HepG2 (cell line): ENCODE measurements around the gene P2RX3. TPM values are rescaled to one million over a fixed set of nuclear protein-coding genes. Genes with fewer than 3 reads are reported as not detected.
A peak's percentile ranks its signal among the peaks of the same experiment; 100 is the strongest.

ENCODE experiments used
- AKAP8 ChIP-seq: sonication (generic); formaldehyde crosslinking; IDR thresholded peaks from 2 replicates; pipeline ENCODE4 v1.5.1; 2020; ENCODE audit warnings: mild to moderate bottlenecking, missing genetic modification reagents
- ARID4A ChIP-seq: sonication (generic); formaldehyde crosslinking; IDR thresholded peaks from 2 replicates; pipeline ENCODE4 v1.5.0; 2020; ENCODE audit warnings: mild to moderate bottlenecking, missing genetic modification reagents, borderline replicate concordance
- ATF7 ChIP-seq, 2 experiments: fragments of 450-650 bp in 1 of 2; sonication (generic) in 1 of 2; formaldehyde crosslinking in 1 of 2; IDR thresholded peaks; 2 replicates each; pipeline versions ENCODE4 v1.4.0 to v1.6.1; 2016 to 2020; ENCODE audit warnings: antibody characterized with exemption in 1 of 2, mild to moderate bottlenecking in 1 of 2, missing genetic modification reagents in 1 of 2
- BRCA1 ChIP-seq: sonication (generic); formaldehyde crosslinking; IDR thresholded peaks from 2 replicates; pipeline ENCODE4 v1.4.0; 2020; ENCODE audit warnings: missing genetic modification reagents
- CTCF ChIP-seq: sonication (generic); formaldehyde crosslinking; IDR thresholded peaks from 2 replicates; pipeline ENCODE4 v1.5.0; 2020; ENCODE audit warnings: mild to moderate bottlenecking, missing genetic modification reagents, moderate library complexity
- EHMT2 ChIP-seq: fragments of 200-600 bp; sonication (generic); IDR thresholded peaks from 2 replicates; pipeline ENCODE4 v1.7.0; 2017; ENCODE audit warnings: antibody characterized with exemption, low read depth, low read length, borderline replicate concordance
- HINFP ChIP-seq: sonication (generic); formaldehyde crosslinking; IDR thresholded peaks from 2 replicates; pipeline ENCODE4 v1.4.0; 2020; ENCODE audit warnings: low read depth, mild to moderate bottlenecking, missing genetic modification reagents
- HNF4G ChIP-seq, 2 experiments: sonication (generic) in 1 of 2; formaldehyde crosslinking in 1 of 2; IDR thresholded peaks; 2 replicates each; pipeline versions ENCODE4 v1.4.0 to v1.6.1; 2011 to 2020; ENCODE audit warnings: borderline replicate concordance in 2 of 2, low read depth in 2 of 2, mild to moderate bottlenecking in 2 of 2, low read length in 1 of 2, missing genetic modification reagents in 1 of 2, moderate library complexity in 1 of 2
- HNRNPK ChIP-seq: fragments of 200-400 bp; formaldehyde crosslinking; IDR thresholded peaks from 2 replicates; pipeline ENCODE4 v1.6.1; 2018; ENCODE audit warnings: low read length, low read depth, moderate library complexity, mild to moderate bottlenecking; ENCODE audit not compliant: poor library complexity, severe bottlenecking
- NR2F2 ChIP-seq: IDR thresholded peaks from 2 replicates; pipeline ENCODE4 v1.6.1; 2012; ENCODE audit warnings: low read depth, inconsistent platforms, borderline replicate concordance
- PAF1 ChIP-seq: IDR thresholded peaks from 2 replicates; pipeline ENCODE4 v1.6.1; 2016; ENCODE audit warnings: missing genetic modification reagents, missing compliant biosample characterization
- POGZ ChIP-seq: sonication (generic); formaldehyde crosslinking; IDR thresholded peaks from 2 replicates; pipeline ENCODE4 v1.4.0; 2020; ENCODE audit warnings: mild to moderate bottlenecking, missing genetic modification reagents
- SAFB2 ChIP-seq: sonication (generic); formaldehyde crosslinking; IDR thresholded peaks from 2 replicates; pipeline ENCODE4 v1.5.1; 2020; ENCODE audit warnings: missing genetic modification reagents, low read depth, mild to moderate bottlenecking, borderline replicate concordance
- ZBTB4 ChIP-seq: sonication (generic); formaldehyde crosslinking; IDR thresholded peaks from 2 replicates; pipeline ENCODE4 v1.4.0; 2020; ENCODE audit warnings: missing genetic modification reagents, mild to moderate bottlenecking, borderline replicate concordance
- ZFP37 ChIP-seq: sonication (generic); formaldehyde crosslinking; IDR thresholded peaks from 2 replicates; pipeline ENCODE4 v1.4.0; 2020; ENCODE audit warnings: missing genetic modification reagents, borderline replicate concordance
- ZFP82 ChIP-seq: sonication (generic); formaldehyde crosslinking; IDR thresholded peaks from 2 replicates; pipeline ENCODE4 v1.5.1; 2020; ENCODE audit warnings: mild to moderate bottlenecking, missing genetic modification reagents, borderline replicate concordance
- ZNF790 ChIP-seq: sonication (generic); formaldehyde crosslinking; IDR thresholded peaks from 2 replicates; pipeline ENCODE4 v1.8.0; 2022; ENCODE audit warnings: missing genetic modification reagents, mild to moderate bottlenecking, borderline replicate concordance
- polyA plus RNA-seq, 8 experiments: library from polyadenylated mRNA; depleted of rRNA in 3 of 8; stranded (reverse) in 7 of 8; unstranded in 1 of 8; fragments of >200 nt; fragmentation: Illumina TruSeq in 4 of 8; extraction: Trizol in 4 of 8; gene quantifications; 2 replicates each; pipeline versions ENCODE4 v1.2.1 to v1.2.3, GENCODE V29; 2011 to 2016; ENCODE audit warnings: low read depth in 4 of 8, missing spikeins in 1 of 8, mixed read lengths in 1 of 8; ENCODE audit not compliant: insufficient read depth in 1 of 8
- total RNA-seq, 5 experiments: library from RNA; depleted of rRNA; stranded (reverse); fragments of >200 nt; fragmentation: Illumina TruSeq; extraction: Trizol; gene quantifications; 2 replicates each; pipeline ENCODE4 v1.2.3, GENCODE V29; 2016; ENCODE audit warnings: low read depth in 1 of 5

The P2RX3 gene
- total and polyA plus RNA-seq, 2 of the 13 experiments (the other 11 are each of a cell fraction or from before 2014, with no cell fraction given): 0.08 TPM; not detected in 1

GRCh38 chr11:57310630-57311086 lies 27.5 kb upstream of the P2RX3 start (continued):
- no peak for TF ChIP-seq ZBTB4 (CRISPR knock-in tag)
- peak; percentile 32; the same call in 1 of the 2 replicates for TF ChIP-seq HNF4G (IDR thresholded peaks at IDR 0.05; ENCODE audit: borderline replicate concordance, low read depth, low read length)
- TF ChIP-seq HNF4G (CRISPR knock-in tag; IDR thresholded peaks at IDR 0.05; ENCODE audit: borderline replicate concordance, low read depth): no peak
- no peak for TF ChIP-seq BRCA1
- 0 out of 2 replicates have a peak, but pooled peaks have one; percentile 10 for TF ChIP-seq SAFB2
- TF ChIP-seq PAF1 (CRISPR knock-in tag): no peak
- TF ChIP-seq POGZ: no peak
- peak; percentile 10; the same call in 1 of the 2 replicates for TF ChIP-seq NR2F2
- no peak for TF ChIP-seq ATF7 (IDR thresholded peaks at IDR 0.05)
- no peak for TF ChIP-seq ATF7 (CRISPR knock-in tag; IDR thresholded peaks at IDR 0.05)
- 0 out of 2 replicates have a peak, but pooled peaks have one; percentile 17 for TF ChIP-seq AKAP8 (CRISPR knock-in tag)
- TF ChIP-seq ZFP82 (CRISPR knock-in tag): no peak
- TF ChIP-seq CTCF (CRISPR knock-in tag): no peak
- TF ChIP-seq ZNF790 (CRISPR knock-in tag): peak; percentile 55; the same call in 1 of the 2 replicates
- TF ChIP-seq EHMT2: no peak
- 0 out of 2 replicates have a peak, but pooled peaks have one; percentile 21 for TF ChIP-seq ARID4A (CRISPR knock-in tag)
- no peak for TF ChIP-seq HNRNPK
- no peak for TF ChIP-seq ZFP37 (CRISPR knock-in tag)
- no peak for TF ChIP-seq HINFP (CRISPR knock-in tag)
